SK-N-SH treated with all-trans-retinoic acid at 6 μM for 48 hours (cell line): Measurements from ENCODE around the gene CPEB3.

ENCODE experiments used
- ESRRG ChIP-seq: fragments of 250-450 bp; sonication (Bioruptor Pico); IDR thresholded peaks from 2 replicates; pipeline ENCODE4 v1.6.1; 2021; ENCODE audit warnings: mild to moderate bottlenecking
- OSR1 ChIP-seq: fragments of 250-450 bp; sonication (Bioruptor Pico); IDR thresholded peaks from 2 replicates; pipeline ENCODE4 v1.8.0; 2022; ENCODE audit warnings: moderate library complexity, mild to moderate bottlenecking, inconsistent platforms
- RARB ChIP-seq: fragments of 250-450 bp; sonication (Bioruptor Pico); IDR thresholded peaks from 2 replicates; pipeline ENCODE4 v1.8.0; 2021; ENCODE audit warnings: mild to moderate bottlenecking, moderate library complexity
- TOX ChIP-seq: fragments of 250-450 bp; sonication (Bioruptor Pico); IDR thresholded peaks from 2 replicates; pipeline ENCODE4 v1.8.0; 2021; ENCODE audit warnings: mild to moderate bottlenecking, moderate library complexity, borderline replicate concordance
- ZC3H10 ChIP-seq: fragments of 250-450 bp; sonication (Bioruptor Pico); IDR thresholded peaks from 2 replicates; pipeline ENCODE4 v1.5.1; 2021; ENCODE audit warnings: mild to moderate bottlenecking, moderate library complexity
- ZFP3 ChIP-seq: fragments of 250-450 bp; sonication (Bioruptor Pico); IDR thresholded peaks from 2 replicates; pipeline ENCODE4 v1.5.0; 2020; ENCODE audit warnings: mild to moderate bottlenecking, moderate library complexity
- ZNF70 ChIP-seq: fragments of 450-650 bp; formaldehyde crosslinking; IDR thresholded peaks from 2 replicates; pipeline ENCODE4 v1.5.0; 2020; ENCODE audit warnings: mild to moderate bottlenecking, moderate library complexity
- TF ChIP-seq, protein P1 (sequence below): fragments of 250-450 bp; sonication (Bioruptor Pico); IDR thresholded peaks from 2 replicates; pipeline ENCODE4 v1.8.0; 2020; ENCODE audit warnings: mild to moderate bottlenecking, moderate library complexity, borderline replicate concordance
- TF ChIP-seq, protein P2 (sequence below): fragments of 250-450 bp; sonication (Bioruptor Pico); IDR thresholded peaks from 2 replicates; pipeline ENCODE4 v1.5.0; 2020; ENCODE audit warnings: mild to moderate bottlenecking, moderate library complexity
- TF ChIP-seq, protein P3 (sequence below): fragments of 250-450 bp; sonication (Bioruptor Pico); IDR thresholded peaks from 2 replicates; pipeline ENCODE4 v1.5.1; 2021; ENCODE audit warnings: mild to moderate bottlenecking, moderate library complexity

DNA sequence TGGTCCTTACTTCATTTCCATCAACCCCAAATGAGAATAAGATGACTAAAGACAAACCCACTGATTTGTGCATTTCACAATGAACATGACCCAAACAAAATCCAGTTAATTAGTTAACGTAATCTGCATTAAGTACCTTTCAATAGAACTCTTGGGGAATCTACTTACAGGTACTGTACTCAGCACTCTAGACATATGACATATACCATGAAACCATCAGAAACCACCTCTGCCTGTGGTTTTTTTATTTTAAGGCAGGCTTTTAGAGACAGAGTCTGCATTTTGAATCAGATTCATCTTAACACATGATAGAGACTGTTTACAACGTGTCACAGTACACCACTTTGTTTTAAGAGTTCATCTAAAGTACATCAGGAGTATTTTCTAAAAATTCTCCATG is 198.9 kb downstream of the CPEB3 start:
- no peak for TF ChIP-seq ZNF70 (CRISPR knock-in tag)
- TF ChIP-seq ZC3H10: no peak
- TF ChIP-seq OSR1 (CRISPR knock-in tag): no peak
- TF ChIP-seq, protein P1, sequence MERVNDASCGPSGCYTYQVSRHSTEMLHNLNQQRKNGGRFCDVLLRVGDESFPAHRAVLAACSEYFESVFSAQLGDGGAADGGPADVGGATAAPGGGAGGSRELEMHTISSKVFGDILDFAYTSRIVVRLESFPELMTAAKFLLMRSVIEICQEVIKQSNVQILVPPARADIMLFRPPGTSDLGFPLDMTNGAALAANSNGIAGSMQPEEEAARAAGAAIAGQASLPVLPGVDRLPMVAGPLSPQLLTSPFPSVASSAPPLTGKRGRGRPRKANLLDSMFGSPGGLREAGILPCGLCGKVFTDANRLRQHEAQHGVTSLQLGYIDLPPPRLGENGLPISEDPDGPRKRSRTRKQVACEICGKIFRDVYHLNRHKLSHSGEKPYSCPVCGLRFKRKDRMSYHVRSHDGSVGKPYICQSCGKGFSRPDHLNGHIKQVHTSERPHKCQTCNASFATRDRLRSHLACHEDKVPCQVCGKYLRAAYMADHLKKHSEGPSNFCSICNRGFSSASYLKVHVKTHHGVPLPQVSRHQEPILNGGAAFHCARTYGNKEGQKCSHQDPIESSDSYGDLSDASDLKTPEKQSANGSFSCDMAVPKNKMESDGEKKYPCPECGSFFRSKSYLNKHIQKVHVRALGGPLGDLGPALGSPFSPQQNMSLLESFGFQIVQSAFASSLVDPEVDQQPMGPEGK (CRISPR knock-in tag): no peak
- TF ChIP-seq TOX (CRISPR knock-in tag): no peak
- no peak for TF ChIP-seq RARB (CRISPR knock-in tag)
- no peak for TF ChIP-seq ESRRG
- no peak for TF ChIP-seq ZFP3
- TF ChIP-seq, protein P2, sequence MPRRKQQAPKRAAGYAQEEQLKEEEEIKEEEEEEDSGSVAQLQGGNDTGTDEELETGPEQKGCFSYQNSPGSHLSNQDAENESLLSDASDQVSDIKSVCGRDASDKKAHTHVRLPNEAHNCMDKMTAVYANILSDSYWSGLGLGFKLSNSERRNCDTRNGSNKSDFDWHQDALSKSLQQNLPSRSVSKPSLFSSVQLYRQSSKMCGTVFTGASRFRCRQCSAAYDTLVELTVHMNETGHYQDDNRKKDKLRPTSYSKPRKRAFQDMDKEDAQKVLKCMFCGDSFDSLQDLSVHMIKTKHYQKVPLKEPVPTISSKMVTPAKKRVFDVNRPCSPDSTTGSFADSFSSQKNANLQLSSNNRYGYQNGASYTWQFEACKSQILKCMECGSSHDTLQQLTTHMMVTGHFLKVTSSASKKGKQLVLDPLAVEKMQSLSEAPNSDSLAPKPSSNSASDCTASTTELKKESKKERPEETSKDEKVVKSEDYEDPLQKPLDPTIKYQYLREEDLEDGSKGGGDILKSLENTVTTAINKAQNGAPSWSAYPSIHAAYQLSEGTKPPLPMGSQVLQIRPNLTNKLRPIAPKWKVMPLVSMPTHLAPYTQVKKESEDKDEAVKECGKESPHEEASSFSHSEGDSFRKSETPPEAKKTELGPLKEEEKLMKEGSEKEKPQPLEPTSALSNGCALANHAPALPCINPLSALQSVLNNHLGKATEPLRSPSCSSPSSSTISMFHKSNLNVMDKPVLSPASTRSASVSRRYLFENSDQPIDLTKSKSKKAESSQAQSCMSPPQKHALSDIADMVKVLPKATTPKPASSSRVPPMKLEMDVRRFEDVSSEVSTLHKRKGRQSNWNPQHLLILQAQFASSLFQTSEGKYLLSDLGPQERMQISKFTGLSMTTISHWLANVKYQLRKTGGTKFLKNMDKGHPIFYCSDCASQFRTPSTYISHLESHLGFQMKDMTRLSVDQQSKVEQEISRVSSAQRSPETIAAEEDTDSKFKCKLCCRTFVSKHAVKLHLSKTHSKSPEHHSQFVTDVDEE (CRISPR knock-in tag): no peak
- TF ChIP-seq, protein P3, sequence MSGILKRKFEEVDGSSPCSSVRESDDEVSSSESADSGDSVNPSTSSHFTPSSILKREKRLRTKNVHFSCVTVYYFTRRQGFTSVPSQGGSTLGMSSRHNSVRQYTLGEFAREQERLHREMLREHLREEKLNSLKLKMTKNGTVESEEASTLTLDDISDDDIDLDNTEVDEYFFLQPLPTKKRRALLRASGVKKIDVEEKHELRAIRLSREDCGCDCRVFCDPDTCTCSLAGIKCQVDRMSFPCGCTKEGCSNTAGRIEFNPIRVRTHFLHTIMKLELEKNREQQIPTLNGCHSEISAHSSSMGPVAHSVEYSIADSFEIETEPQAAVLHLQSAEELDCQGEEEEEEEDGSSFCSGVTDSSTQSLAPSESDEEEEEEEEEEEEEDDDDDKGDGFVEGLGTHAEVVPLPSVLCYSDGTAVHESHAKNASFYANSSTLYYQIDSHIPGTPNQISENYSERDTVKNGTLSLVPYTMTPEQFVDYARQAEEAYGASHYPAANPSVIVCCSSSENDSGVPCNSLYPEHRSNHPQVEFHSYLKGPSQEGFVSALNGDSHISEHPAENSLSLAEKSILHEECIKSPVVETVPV: no peak
